Stimulated activated naive CD4-positive, alpha-beta T cell treated with Interleukin-2 at 50 U/mL for 16 hours (primary cell): Measurements from ENCODE around the gene MGAT5B.

Source experiments
- DNase-seq: peaks from one replicate; lab custom pipeline; 2025; lab: John Stamatoyannopoulos, UW

Gene MGAT5B

DNA sequence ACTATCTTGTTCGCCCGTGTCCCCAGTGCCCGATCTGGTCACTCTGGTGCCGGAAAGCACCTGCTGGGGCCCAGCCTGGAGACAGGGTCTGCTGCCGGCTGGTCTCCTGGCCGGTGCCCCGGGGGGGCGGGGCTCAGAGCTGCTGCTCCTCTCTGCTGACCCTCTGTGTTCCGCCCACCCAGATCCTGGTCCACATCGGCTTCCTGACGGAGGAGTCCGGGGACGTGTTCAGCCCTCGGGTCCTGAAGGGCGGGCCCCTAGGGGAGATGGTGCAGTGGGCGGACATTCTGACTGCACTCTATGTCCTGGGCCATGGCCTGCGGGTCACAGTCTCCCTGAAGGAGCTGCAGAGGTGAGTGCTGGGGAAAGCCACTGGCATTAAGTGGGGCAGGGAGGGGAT, 37.6 kb downstream of the MGAT5B start:
- no peak for DNase-seq

DNA sequence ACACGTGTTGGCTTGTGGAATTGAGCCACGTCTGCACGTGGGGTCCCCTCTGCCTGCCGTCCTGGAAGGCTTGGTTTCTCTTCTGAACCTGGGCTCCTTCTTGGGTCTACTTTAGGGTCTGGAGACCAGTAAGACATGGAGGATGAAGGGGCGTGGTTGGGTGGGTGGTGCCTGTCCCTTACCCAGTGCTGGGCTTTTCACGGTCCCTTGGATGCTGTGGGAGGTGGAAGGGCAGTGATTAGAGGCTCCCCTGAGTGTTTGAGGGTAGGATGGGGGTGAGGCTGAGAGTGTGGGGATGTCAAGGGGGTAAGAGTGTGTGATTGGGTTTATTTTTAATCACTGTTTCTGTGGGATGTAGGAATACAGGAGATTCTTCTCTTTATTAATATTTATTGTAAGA, 38.3 kb downstream of the MGAT5B start:
- DNase-seq, result no peak

DNA sequence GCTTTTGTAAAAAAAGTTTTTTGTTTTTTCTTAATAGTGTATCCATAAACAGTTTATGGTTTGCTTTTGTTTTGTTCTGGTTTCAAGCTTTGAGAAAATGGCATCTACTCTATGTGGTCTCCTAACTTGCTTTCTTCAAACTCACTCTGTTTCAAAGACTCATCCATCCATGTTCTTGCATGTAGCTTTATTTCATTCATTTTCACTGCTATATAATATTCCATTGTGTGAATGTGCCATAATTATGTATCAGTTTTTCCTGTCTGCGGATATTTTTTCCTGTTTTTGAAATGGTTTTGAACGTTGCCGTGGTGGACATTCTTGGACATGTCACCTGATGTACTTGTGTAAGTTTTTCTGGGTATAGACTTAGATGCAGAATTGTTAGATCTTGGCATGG, 39.1 kb downstream of the MGAT5B start:
- DNase-seq, result no peak

DNA sequence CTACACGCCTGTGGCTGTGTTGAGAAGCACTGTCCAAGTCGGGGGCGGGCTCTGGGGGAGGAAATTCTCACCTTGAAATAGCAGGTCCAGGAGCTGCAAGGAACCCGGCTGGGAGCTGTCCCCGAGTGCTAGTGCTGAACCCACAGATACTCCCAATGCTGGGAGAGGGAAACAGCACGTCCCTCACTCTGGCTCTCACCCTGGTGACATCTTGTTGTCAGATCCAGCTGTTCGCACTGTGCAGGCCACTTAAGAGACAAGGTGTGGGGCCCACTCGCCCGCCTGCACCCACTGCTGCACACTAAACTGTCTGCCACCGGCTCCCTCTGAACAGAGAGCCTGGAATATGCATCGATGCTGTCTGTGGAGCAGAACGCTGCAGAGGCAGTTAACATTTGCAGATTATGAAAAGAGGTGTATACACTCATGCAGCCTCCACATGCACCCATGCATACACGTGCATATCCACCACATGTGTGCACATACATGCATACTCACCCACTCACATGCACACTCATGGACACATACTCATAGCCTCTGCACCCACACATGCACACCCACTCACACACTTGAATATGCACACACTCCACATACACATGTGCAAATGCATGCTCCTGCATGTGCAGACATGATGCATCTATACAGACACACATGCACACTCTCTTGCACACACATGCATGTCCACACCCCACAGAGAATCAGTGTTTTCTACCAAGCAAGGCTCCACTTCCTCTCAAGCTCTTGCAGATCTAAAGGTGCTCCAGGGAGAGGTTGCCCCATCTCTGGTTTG, 42.0 kb downstream of the MGAT5B start:
- DNase-seq, result no peak

DNA sequence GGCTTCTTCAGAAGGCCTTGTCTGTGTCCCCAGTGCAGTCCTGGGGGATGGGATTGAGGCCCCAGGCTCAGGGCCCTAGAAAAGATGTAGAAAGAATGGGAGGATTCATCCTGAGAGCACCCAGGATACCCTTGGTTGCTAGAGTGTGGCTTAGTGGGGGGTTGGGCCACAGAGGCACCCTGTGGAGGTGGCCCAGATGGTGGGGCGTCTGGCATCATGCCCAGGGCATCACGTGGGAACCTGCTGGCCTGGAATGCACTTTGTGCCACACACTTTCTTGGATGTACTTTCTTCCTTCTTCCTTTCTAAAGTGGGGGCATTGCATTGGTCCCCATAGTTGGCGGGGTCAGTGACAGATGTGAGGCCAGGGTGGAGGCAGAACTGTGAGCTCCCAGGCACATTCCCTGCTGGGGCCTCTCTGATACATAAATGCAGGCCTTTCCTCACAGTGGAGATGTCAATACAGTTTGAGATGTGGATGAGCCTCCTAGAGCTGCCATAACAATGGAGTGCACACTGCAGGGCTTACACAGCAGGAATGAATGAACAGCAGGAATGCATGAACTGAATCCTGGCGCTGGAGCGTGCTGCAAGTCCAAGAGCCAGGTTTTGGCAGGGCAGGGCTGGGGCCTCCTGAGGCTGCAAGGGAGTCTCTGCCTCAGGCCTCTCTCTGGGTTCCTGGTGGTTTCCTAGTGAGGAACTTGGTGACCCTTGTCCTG, 43.3 kb downstream of the MGAT5B start:
- DNase-seq, result no peak

DNA sequence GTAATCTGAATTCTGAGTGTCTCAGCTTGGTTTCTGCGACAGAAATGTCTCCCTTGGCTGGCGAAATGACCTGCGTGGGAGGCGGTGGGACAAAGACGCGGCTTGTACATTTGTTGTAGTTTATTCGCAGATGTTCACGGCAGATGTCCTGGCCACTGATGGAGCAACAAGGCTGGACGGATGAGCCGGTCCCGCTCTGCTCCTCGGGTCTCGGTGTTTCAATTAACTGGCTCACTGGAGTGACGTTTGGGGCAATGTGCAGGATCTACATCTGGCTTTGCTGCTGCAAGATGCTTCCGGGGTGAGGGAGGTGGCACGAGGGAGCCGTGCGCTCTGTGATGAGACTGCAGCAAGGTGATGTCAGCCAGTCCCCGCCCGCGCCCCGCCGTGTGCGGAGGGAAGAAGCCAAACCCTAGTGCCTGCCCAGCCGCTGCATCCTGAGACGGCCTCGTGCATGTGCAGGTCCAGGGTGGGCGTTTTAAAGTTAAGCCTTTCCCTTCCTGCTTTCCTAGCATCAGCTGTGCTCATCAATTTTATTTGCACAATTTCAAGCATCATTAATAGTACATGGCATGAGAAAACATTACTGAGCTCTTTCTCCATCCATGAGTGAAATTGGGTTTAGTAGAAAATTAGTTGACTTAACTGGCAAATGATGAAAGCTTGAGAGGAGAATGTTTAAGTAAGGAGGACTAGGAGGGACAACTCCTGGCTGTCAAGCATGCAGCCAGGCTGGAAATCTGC, 44.4 kb downstream of the MGAT5B start:
- DNase-seq, result no peak

DNA sequence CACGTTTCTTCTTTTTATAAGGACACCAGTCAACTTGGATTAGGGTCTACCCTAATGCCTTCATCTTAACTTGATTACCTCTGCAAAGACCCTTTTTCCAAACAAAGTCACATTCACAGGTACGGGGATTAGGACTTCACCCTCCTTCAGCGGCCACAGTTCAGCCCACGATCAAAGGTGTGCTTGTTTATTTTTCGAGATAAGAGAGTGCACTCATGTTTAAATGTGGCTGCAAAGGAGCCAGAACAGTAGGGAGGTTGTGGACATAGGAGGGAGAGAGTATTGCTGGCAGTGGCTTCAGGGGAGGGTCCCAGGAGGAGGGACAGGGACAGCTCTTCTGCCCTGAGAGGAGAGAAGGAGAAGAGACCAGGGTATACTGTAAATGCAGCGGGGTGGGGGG, 46.7 kb downstream of the MGAT5B start:
- DNase-seq, result no peak

DNA sequence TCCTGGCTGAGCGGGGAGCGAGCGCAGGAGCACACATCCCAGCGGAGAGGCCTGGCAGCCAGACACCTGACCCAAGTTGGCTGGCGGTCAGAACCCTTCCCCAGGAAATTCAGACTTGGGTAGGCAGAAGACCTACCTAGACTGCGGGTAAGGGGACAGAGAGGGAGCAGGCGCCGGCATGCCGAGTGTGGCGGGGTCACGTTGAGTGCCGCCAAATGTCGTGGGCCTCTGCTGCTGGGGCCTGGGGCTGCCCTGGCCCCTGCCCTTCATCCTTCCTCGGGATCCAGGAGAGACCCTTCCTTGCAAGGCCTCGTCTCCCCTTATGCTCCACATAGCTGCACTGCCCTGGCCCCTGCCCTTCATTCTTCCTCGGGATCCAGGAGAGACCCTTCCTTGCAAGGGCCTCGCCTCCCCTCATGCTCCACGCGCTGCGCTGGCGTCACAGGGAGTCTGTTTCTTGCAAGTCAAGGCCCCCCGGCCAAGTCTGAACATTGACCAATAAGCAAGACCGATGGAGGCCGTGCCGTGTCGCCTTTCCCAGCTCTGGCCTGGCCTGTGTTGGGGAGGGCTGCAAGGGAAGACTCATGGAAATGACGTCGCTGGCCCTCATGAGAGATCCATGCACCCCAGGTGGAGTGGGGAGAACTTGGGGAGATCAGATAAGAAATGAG, 47.8 kb downstream of the MGAT5B start:
- no peak for DNase-seq

DNA sequence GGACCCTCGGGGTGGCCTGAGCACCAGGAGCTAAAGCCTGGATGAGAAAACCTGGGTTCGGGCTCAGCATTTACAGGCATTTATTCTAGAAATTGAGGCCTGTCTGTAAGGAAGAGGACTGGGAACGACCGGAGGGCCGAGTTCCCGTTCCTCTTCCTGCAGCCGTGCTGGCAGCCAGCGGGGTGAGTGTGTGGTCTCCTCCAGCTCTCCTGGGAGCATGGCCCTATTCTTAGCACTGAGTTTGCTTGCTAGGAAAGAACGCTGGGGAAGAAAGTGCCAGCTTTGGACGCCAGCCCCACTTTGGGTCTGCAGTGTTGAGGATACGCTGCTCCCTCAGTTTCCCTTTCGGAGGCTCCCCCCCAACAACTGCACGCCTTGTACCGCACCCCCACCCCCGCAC, 49.6 kb downstream of the MGAT5B start:
- DNase-seq, result no peak

DNA sequence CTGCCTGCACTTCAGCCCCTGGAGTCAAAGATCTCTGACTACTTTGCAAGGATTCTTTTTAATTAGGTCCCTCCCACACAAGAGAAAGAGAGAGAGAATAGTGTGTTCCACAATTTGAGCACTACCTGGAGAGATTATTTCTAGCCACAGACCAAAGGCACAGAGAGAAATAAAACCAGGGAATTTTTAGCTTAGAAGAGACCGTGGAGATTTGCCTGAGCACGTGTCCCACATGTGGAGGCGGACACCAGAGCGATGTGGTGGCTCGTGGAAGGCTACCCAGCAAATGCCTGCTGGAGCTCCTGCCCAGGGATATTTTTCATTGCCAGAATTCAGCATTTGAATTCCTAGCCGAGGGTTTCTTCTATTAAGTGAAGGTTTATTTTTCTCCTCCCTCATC, 50.6 kb downstream of the MGAT5B start:
- DNase-seq, result no peak

DNA sequence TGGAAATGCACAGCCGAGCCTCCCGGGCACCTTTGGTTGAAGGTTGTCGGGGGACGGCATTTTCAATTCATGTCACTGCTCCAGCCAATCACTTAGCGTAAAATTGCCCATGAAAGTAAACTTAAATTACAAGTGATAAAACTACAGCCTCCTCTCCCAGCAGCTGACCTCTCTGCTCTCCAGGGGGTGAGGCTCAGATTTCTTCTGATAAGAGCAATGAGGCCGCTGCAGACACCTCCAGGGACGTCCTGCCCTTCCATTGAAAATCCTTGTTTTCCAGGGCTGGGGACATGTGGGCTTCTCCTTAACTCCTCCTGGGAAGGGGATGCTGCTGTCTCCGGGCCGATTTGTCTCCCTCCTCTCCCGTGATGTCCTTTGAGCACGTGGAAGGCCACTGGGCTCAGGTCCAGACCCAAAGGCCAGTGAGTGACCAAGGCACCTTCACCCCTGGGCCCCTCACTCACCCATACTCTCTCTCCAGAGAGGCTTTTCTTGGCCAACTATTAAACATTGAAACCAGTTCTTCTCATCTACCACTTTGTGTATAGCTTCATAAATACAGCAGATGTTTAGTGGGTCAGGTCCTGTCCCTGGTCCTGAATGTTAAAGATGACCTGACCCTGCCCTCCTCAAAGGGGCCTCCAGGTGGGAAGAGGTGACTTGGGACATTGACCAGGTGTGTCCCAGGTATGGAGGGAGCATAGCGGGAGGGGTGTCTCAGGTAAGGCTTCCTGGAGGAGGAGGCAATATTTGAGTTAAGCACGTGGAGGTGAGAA, 52.3 kb downstream of the MGAT5B start:
- no peak for DNase-seq

DNA sequence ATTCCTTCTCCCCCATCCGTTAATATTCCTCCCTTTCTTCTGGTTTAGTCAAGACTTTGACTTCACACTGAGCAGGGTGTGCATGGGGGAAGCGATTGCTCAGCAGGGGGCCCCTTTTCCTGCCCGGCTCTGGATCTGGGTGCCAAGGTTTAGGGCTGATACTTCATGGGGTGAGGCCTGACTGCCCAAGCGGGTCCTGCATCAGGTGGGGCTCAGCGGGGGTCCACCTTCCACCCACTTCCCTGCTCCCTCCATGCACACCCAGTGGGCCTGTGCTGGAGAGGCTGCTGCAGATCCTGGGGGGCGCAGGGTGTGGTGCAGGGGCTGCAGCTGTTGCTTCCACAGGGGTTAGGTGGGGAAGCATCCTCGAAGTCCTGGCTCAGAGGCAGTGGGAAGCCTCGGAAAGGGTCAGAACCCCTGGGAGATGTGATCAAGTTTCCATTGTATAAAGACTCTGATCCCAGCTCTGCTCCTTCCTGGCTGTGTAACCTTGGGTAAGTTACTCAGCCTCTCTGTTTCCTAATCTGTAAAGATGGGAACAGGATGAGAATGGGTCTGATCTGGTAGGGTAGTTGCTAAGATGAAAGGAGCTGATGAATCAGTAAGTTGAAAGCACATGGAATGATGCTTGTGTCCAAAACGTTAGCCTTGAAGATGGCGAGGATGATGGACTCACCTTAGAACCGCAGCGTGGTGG, 53.3 kb downstream of the MGAT5B start:
- DNase-seq, result no peak

DNA sequence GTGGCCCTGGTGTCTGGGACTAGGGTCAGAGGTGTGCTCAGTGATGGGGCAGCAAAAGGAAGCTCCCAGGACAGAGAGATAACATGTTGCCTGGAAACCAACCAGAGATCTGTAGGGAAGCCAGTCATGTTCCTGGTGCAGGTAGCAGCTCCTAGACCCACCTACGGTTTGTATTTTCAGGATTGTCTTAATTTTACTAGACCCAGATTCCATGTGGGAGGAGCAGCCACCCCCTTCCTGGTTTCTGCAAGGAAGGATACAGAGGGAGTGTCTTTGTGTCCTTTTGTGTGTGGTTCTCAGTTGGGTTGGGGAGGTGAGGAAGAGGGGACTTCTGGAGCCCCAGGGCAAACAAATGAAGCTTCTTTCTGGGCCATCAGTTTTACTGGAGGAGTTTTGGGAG, 53.9 kb downstream of the MGAT5B start:
- DNase-seq, result no peak

DNA sequence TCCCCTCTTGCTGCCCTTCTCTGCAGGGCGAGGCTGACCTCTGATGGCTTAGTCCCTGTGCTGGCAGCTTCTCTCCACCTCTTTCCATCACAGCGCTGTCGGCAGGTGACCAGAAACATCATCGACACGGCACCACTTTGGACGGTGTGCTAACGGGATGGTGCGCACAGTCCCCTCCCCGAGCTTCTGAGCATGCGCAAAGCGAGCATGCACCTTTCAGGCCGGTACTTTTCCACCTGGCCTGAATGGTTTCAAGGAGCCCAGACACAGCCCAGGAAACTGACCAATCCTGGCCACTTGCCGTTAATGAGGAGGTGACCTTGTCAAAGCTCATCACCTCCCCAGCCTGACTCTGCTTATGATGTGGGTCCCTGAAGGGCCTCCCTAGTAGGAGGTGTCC, 54.8 kb downstream of the MGAT5B start:
- DNase-seq, result no peak

DNA sequence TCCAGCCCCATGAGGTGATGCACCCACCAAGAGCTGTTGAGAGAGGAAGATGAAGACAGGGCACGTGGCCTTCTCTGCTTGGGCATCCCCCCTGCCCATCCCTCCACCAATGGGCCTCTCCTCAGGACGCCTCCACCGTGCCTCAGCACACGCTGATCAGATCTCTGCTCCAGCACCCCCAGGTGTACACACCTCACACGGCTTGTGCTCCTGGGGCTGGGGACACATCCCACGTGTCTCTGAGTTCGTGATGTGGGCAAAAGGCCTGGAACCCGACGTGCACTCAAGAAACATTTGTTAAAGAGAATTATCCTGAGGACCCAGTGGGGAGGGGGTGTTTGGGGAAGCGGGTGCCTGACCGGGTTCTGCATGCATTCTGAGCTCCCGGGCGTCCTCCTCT, 55.3 kb downstream of the MGAT5B start:
- DNase-seq, result no peak

DNA sequence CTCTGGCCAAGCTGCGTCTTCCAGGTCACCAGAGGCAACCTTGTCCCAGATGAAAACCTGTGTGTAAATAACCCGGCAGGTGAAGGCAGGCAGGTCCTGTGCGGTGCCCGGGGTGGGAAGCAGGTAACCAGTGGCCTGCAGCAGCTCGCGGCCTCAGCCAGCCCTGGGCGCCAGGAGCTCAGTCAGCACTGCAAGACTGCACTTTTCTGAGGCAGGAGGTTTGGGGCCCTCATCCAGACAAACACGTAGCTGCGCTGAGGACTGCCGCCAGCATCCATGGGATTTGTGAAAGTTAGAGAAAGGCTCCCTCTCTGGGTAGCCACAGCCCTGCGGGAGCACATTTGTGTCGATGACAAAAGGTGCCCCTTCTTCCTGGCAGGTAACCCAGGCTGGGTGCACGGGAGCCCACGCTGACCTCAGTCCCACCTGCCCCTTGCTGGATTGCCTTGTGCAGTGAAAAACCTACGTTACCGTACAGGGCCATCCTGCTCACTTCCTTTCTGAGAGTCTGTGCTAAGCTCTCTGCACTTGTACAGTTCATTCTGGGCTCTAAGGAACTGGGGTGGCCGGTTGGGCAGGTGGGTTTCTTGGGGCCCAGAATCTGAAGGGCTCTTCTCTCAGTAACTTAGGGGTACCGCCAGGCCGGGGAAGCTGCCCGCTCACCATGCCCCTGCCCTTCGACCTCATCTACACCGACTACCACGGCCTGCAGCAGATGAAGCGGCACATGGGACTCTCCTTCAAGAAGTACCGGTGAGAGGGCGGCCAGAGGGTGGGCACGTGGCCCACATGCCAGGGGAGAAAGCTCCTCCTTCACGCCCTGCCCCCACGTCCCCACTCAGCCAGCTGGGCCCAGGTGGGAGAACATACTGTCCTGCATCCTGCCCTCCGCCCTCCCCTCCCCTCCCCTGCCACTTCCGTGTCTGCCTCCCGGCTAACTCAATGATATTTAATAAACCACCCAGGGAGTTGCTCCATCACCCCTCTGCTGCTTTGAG, 56.4 kb downstream of the MGAT5B start:
- DNase-seq, result no peak

DNA sequence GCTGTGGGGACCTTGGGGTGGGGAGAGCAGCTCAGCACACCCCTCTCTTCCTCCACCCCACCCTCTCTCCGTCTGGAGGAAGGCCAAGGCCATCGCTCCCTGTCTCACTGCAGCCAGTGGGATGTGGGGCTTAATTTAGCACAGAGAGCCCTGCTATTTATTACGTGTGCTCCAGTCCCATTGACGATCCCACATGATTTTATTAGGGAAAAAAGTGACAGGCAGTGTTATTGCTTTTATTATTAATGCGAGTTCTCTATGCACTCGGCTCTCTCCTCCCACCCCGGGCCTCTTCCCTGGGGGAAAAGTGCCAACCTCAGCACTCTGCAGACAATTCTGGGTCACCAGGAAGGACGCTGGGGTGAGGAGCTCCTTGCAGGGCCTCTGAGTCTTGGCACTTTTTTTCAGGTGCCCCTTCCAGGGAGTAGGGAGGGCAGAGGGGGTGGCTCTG, 57.3 kb downstream of the MGAT5B start:
- no peak for DNase-seq

DNA sequence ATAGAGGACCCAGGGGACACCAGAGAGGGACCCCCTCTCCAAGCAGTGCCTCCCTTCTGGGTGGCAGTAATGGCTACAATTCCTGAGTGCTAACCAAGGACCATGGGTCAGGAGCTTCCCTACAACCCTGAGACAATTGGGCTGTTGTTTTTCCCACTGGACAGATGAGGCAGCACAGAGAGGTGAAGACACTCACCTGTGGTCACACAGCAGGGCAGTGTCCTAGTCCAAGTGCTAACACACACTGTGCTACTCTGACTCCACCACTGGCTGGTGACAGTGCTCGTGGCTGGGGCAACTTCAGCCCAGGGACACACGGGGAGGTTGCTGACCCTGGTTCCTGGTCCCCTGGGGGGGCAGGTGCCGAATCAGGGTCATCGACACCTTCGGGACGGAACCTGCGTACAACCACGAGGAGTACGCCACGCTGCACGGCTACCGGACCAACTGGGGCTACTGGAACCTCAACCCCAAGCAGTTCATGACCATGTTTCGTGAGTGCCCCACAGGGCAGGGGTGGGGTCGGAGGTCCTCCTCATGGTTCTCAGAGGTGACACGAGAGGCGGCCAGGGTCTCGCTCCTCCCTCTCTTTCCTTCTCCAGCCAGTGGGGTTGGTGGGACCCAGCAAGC, 58.1 kb downstream of the MGAT5B start:
- no peak for DNase-seq

DNA sequence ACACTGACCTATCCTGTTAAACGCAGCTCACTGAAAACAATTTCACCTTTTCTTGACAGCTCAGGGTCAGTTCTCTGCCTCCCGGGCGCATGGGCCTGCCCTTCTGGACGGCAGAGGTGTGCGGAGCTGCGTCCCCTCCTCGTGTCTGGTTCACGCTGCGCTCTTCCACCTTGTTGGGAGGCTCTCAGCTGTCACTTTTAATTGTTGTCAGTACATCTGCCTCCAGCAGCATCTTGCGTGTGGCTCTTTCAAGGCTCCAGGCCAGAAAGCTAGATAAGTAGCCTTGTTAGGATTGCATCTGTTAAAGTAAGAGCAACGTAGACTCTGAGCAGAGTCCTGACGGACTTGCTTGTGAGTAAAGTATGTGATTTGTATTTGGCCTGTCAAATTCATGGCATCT, 59.4 kb downstream of the MGAT5B start:
- no peak for DNase-seq
